ENCODE measurements around the gene NDUFS6. TPM values are rescaled to one million over a fixed set of nuclear protein-coding genes. Genes with fewer than 3 reads are reported as not detected.

The NDUFS6 gene
- total RNA-seq, 1 experiment from 2014 or later: 110 TPM

- no peak for DNase-seq (ENCODE audit: low spot score)
These were observed 35.9 kb upstream of the NDUFS6 start for GRCh38 chr5:1765141-1765879.

GRCh38 chr5:1765880-1766235 is 35.3 kb upstream of the NDUFS6 start:
- DNase-seq (ENCODE audit: low spot score): no peak

DNA sequence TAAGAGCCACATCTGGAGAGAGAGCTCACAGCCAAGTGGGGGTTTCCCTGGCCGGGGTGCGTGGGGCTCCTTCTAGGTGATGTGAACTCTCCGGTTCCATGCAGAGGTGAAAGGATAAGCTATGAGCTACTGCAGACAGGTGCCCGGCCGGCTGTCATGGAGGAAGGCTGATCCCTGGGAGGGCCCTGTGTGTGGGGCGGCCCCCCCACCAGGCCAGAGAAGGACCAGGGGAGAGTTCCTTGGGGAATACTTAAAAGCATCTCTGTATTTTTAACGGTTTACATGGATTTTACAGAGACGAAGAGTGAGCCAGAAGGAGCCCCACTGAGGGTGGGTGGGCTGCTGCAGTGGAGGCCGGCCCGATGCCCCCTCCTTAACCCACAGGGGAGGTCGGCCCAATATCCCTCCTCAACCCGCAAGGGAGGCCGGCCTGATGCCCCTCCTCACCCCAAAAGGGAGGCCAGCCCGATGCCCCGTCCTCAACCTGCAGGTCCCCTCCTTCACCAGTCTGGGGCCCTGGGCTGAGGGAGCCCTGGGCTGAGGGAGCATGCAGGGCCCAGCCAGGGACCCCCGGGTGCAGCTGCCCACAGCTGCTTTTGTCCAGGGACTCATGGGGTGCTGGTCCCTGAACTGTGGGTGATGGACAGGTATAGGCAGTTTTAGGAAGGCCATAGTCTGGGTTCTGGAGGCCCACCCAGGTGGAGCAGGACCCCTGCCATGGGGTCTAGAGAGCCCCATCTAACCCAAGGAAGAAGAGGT is 33.5 kb upstream of the NDUFS6 start:
- DNase-seq (ENCODE audit: low spot score): no peak

DNA sequence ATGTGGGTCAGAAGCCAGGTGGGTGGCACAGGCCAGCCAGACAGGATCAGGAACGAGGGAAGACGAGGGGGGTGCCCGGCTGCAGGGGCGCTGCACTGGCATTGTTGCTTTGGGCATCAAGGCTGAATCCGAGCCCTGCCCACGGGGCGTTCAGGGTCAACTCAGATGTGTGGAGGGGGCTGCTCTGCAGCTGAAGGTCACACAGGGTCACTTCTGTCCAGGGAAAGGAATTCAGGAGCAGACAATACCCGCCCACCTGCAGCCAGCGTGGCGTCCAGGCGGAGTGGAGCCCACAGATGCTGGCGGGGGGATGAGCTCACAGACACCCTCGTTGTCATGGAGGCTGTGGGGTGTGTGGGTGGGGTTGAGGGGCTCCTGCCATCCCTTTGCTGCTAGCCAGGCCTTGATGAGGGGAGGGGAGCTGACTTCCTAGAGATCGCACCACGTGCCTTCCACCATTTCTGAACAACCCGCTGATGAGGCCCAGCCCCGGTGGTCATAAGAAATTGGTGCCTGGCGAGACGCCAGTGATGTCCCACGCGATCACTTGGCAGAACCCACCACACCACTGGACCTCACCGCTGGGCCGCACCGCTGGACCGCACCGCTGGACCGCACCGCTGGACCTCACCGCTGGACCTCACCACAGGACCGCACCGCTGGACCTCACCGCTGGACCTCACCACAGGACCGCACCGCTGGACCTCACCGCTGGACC is 32.8 kb upstream of the NDUFS6 start:
- no peak for DNase-seq (ENCODE audit: low spot score)

GRCh38 chr5:1769017-1769640 is 32.1 kb upstream of the NDUFS6 start:
- DNase-seq (ENCODE audit: low spot score): no peak

DNA sequence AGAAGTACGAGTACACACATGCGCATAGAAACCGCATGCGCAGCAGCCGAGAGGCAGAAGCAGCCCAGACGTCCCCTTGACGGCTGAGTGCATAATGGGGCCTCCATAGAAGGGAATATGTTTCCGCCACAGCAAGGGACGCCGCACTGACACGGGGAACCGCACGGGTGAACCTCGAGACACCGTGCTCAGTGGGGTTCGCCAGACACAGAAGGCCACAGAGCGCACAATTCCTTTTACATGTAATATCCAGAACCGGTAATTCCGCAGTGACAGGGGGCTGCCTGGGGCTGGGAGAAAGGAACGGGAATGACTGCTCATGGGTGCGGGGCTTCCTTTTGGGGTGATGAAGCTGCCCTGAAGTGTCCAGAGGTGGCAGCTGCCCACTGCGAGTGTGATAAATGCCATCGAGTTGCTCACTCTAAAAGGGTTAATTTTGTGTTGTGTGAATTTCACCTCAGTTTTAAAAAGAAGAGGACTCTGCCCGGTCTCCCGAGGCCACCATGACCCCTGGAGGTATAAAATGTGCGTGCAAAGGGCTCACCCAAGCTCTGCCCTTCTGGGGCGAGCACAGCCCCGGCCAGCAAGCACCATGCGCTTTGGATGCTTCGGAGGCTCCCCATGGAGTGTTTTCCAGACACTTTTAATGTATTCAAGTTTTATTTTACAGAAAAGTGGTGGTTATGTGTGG is 31.3 kb upstream of the NDUFS6 start:
- no peak for DNase-seq (ENCODE audit: low spot score)

DNA sequence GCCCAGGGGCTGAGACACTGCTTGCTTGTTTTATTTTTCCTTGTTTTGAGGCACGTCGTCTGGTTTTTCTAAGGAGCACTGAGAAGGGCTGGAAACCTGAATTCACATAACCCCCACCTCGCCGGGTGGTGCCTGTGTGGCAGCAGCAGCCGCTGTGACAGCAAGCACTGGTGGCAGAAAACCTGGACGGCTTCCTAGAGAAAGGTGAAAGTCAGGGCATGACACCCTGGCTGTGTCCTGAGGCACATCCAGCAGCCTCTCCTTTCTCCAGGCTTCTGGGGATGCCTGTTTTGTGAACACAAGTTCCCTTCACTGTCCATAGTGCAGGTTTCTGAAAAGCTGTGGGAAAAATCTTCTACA is 30.8 kb upstream of the NDUFS6 start:
- no peak for DNase-seq (ENCODE audit: low spot score)

GRCh38 chr5:1771149-1772065 is 29.8 kb upstream of the NDUFS6 start:
- no peak for DNase-seq (ENCODE audit: low spot score)

GRCh38 chr5:1772634-1773033 is 28.6 kb upstream of the NDUFS6 start:
- peak; percentile 56 for DNase-seq (ENCODE audit: low spot score)

DNA sequence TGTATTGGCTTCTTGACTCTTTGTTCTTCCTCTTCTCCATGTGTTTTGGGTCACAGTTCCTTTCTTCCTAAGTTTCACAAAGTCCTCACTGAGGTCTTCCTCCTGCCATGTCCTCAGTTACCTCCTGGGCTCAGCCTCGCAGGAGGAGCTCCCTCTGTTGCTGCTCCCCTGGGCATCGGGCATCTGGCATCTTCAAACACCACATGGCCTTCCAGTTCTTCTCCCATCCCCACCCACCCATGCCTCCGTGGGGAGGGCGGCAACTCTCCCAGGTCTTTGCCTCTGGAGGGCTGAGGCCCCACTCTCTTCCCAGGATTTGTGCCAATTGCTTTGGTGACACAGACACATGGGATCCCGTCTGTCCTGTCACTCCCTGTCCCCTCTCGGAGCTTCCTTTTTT is 24.4 kb upstream of the NDUFS6 start:
- DNase-seq (ENCODE audit: low spot score): no peak

DNA sequence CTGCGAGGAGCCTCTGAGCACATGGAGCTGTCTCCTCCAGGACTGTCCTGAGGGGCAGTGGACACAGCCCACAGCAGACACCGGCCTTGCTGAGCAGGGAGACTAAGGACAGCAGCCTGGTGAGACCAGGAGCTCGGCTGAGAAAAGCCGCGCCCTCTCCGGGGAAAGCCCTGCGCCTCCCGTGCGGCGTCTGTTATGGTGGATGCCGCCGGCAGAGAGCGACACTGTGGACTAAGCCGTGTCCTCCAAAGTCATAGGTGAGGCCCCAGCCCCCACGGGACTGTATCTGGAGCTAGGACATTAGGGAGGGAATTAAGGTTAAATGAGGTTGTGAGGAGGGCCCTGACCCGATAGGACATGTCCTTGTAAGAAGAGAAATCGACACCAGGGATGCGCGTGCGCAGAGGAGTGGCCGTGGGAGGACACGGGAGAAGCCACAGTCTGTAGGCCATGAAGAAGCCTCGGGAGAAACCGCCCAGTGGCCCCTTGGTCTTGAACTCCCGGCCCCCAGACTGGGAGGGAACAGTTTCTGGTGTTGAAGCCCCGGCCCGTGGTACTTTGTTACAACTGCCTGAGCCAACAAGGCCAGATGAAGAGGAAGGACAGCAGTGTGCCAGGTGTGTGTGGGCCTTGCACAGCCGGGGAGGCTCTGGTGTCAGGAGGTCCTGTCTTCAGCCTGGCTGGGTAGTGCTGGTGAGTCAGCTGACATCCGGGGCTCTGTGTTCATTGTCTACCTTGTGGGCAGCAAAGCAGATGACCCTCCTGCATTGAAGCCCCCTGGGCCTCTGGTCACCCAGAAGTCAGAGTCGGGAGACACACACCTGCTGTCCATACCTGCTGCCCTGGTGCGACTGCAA is 23.7 kb upstream of the NDUFS6 start:
- DNase-seq (ENCODE audit: low spot score): no peak

- no peak for DNase-seq (ENCODE audit: low spot score)
These were observed 22.8 kb upstream of the NDUFS6 start for GRCh38 chr5:1778138-1779020.

DNA sequence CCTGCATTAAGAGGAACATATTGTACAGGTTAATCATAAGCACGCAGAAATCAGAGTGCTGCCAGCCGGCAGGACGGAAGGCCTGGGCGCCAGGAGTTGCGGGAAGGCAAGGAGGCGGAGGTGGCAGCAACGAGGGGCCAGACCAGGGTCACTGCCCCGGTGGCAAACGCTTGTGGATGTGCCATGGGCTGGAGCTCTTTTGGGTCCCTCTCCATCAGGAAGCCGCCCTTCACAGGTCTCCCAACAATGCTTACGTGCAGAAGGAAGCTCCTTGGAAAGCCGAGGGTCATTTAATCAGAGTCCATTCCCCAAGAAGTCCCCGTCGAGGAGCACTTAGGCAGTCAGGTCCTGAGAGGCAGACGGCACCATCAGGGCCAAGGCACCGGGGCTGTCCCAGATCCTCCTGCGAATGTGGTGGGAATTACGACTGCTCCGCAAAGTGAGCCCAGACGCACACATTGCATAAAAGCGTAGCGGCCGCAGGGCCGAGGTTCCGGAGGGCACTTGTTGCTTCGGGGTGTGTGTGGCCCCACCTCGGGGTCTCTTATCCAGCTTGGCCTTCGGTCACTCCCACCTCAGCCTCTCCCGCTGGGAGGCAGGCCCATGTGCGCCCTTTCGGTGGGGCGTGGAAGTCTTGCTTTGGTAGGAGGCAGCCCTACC is 22.1 kb upstream of the NDUFS6 start:
- DNase-seq (ENCODE audit: low spot score): no peak

- no peak for DNase-seq (ENCODE audit: low spot score)
These were observed 21.2 kb upstream of the NDUFS6 start for GRCh38 chr5:1779782-1780613.

- no peak for DNase-seq (ENCODE audit: low spot score)
These were observed 20.6 kb upstream of the NDUFS6 start for GRCh38 chr5:1780614-1780930.

DNA sequence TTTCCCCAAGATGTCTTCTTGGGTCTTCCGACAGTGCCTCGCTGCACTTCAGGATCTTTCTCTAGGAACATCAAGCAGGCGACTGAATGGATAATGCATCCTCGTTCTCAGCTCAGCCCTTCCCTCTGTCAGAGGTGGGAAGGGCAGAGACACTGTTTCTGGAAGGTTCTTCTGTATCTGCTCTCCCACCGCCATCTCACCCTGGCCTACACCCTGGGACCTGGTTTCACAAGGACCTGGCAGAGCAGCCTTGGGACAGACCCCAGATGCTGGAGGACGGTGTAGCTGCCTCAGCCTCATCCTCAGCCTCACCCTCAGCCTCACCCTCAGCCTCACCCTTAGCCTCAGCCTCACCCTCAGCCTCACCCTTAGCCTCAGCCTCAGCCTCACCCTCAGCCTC is 20.1 kb upstream of the NDUFS6 start:
- DNase-seq (ENCODE audit: low spot score): no peak

DNA sequence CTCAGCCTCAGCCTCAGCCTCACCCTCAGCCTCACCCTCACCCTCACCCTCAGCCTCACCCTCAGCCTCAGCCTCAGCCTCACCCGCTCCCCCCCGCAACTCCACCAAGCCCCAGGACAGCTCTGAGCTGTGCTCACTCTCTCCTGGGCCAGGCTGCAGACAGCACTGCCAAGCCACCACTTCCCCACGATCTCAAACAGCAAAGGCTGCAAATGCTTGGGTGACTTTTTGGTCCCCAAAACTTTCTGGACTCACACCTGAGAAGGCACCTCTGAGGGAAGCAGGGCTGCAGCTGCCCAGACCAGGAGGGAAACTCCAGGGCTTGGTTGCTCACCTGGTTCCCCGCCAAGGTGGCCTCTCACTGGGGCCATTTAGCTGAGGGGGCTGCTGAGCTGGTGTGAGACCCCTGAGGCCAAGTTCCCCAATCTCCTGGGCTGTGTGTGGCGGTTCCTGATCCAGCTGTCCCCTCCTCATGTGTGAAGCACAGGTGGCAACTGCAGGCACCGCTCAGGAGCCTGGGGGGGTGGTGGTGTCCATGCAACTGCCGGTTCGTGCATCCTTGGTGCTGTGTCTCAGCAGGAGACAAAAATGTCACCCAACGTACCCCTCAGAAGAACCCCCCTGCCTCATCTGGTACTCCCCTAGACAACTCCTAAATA is 19.4 kb upstream of the NDUFS6 start:
- DNase-seq (ENCODE audit: low spot score): no peak

All from HT-29 (cell line).